ENCODE data around the gene S100A3.

The S100A3 gene

GRCh38 chr1:153507926-153508583, 41.0 kb downstream of the S100A3 start:
- no peak for DNase-seq

- DNase-seq = peak; percentile 91
Observed at GRCh38 chr1:153506831-153507413, 42.1 kb downstream of the S100A3 start.

- no peak for DNase-seq
Observed at GRCh38 chr1:153506386-153506785, 42.7 kb downstream of the S100A3 start.

GRCh38 chr1:153505576-153505975, 43.5 kb downstream of the S100A3 start:
- DNase-seq = no peak

GRCh38 chr1:153503766-153504165, 45.3 kb downstream of the S100A3 start:
- no peak for DNase-seq

GRCh38 chr1:153498746-153499145, 50.3 kb downstream of the S100A3 start:
- no peak for DNase-seq
